ENCODE data around the gene LTBP3.
A peak's percentile ranks its signal among the peaks of the same experiment; 100 is the strongest.

Gene LTBP3

DNA sequence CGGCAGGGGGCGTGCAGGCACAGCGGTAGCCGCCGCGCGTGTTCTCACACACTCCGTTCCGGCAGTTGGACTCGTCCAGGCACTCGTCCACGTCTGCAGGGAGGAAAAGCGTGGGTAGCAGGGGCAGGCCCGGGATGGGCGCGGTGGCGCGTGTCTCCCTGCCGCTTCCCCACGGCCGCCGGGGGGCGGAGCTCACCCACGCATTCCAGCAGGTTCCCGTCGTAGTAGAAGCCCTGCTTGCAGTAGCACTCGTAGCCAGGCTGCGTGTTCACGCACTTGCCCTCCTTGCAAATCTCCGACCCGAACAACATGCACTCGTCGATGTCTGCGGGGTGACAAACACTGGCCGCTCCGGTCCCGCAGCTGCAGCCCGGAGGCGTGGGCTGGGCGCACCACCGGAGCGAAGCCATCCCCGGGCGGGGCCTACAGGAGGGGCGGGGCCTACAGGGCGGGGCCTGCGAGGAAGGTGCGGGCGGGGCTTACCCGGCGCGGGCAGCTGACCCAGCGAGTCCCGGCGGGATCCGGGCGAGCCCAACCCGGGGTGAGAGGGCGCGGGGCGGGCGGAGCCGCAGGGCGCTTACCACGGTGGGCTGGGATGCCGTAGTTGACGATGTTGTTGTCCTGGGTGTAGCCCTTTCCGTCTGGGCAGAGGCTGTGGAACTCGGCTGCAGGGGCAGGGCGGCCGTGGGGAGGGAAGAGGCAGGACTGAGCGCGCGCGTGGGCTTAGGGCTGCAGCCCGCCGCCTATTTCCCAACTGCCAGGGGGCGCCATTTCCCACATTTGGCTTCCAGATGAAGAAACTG lies 17.7 kb downstream of the LTBP3 start (continued):
- TF ChIP-seq GLI2 (tag by site-specific recombination; IDR thresholded peaks at IDR 0.05; ENCODE audit: borderline replicate concordance, low read depth) = no peak
- TF ChIP-seq, protein P1, sequence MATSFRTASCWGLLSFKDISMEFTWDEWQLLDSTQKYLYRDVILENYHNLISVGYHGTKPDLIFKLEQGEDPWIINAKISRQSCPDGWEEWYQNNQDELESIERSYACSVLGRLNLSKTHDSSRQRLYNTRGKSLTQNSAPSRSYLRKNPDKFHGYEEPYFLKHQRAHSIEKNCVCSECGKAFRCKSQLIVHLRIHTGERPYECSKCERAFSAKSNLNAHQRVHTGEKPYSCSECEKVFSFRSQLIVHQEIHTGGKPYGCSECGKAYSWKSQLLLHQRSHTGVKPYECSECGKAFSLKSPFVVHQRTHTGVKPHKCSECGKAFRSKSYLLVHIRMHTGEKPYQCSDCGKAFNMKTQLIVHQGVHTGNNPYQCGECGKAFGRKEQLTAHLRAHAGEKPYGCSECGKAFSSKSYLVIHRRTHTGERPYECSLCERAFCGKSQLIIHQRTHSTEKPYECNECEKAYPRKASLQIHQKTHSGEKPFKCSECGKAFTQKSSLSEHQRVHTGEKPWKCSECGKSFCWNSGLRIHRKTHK (tag by site-specific recombination; IDR thresholded peaks at IDR 0.05) = no peak
- TF ChIP-seq, protein P2, sequence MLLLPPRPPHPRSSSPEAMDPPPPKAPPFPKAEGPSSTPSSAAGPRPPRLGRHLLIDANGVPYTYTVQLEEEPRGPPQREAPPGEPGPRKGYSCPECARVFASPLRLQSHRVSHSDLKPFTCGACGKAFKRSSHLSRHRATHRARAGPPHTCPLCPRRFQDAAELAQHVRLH (tag by site-specific recombination; IDR thresholded peaks at IDR 0.05) = 0 out of 2 replicates have a peak, but pooled peaks have one; percentile 32
- TF ChIP-seq ZNF501 (tag by site-specific recombination; IDR thresholded peaks at IDR 0.05) = peak; percentile 61; the same call in 1 of the 2 replicates
- no peak for TF ChIP-seq ZNF792 (tag by site-specific recombination; IDR thresholded peaks at IDR 0.05)
- no peak for TF ChIP-seq ZNF248 (tag by site-specific recombination; IDR thresholded peaks at IDR 0.05)
- no peak for TF ChIP-seq ZNF549 (tag by site-specific recombination; IDR thresholded peaks at IDR 0.05)
- TF ChIP-seq, protein P3, sequence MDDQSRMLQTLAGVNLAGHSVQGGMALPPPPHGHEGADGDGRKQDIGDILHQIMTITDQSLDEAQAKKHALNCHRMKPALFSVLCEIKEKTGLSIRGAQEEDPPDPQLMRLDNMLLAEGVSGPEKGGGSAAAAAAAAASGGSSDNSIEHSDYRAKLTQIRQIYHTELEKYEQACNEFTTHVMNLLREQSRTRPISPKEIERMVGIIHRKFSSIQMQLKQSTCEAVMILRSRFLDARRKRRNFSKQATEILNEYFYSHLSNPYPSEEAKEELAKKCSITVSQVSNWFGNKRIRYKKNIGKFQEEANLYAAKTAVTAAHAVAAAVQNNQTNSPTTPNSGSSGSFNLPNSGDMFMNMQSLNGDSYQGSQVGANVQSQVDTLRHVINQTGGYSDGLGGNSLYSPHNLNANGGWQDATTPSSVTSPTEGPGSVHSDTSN (CRISPR knock-in tag; IDR thresholded peaks at IDR 0.05) = 0 out of 2 replicates have a peak, but pooled peaks have one; percentile 59
- TF ChIP-seq, protein P4, sequence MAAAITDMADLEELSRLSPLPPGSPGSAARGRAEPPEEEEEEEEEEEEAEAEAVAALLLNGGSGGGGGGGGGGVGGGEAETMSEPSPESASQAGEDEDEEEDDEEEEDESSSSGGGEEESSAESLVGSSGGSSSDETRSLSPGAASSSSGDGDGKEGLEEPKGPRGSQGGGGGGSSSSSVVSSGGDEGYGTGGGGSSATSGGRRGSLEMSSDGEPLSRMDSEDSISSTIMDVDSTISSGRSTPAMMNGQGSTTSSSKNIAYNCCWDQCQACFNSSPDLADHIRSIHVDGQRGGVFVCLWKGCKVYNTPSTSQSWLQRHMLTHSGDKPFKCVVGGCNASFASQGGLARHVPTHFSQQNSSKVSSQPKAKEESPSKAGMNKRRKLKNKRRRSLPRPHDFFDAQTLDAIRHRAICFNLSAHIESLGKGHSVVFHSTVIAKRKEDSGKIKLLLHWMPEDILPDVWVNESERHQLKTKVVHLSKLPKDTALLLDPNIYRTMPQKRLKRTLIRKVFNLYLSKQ (tag by site-specific recombination; IDR thresholded peaks at IDR 0.05; ENCODE audit: borderline replicate concordance) = no peak
- TF ChIP-seq ZNF600 (tag by site-specific recombination; IDR thresholded peaks at IDR 0.05) = peak; percentile 81
- peak; percentile 52; the same call in 1 of the 2 replicates for TF ChIP-seq ZNF76 (tag by site-specific recombination; IDR thresholded peaks at IDR 0.05; ENCODE audit: borderline replicate concordance, low read depth)
- TF ChIP-seq ZFP37 (tag by site-specific recombination; IDR thresholded peaks at IDR 0.05) = peak; percentile 67; the same call in 1 of the 2 replicates
- TF ChIP-seq ZNF274 (IDR thresholded peaks at IDR 0.05; ENCODE audit: low read length) = no peak
- no peak for TF ChIP-seq ZNF274 (tag by site-specific recombination; IDR thresholded peaks at IDR 0.05; ENCODE audit: borderline replicate concordance)
- TF ChIP-seq, protein P5, sequence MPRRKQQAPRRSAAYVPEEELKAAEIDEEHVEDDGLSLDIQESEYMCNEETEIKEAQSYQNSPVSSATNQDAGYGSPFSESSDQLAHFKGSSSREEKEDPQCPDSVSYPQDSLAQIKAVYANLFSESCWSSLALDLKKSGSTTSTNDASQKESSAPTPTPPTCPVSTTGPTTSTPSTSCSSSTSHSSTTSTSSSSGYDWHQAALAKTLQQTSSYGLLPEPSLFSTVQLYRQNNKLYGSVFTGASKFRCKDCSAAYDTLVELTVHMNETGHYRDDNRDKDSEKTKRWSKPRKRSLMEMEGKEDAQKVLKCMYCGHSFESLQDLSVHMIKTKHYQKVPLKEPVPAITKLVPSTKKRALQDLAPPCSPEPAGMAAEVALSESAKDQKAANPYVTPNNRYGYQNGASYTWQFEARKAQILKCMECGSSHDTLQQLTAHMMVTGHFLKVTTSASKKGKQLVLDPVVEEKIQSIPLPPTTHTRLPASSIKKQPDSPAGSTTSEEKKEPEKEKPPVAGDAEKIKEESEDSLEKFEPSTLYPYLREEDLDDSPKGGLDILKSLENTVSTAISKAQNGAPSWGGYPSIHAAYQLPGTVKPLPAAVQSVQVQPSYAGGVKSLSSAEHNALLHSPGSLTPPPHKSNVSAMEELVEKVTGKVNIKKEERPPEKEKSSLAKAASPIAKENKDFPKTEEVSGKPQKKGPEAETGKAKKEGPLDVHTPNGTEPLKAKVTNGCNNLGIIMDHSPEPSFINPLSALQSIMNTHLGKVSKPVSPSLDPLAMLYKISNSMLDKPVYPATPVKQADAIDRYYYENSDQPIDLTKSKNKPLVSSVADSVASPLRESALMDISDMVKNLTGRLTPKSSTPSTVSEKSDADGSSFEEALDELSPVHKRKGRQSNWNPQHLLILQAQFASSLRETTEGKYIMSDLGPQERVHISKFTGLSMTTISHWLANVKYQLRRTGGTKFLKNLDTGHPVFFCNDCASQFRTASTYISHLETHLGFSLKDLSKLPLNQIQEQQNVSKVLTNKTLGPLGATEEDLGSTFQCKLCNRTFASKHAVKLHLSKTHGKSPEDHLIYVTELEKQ (tag by site-specific recombination; IDR thresholded peaks at IDR 0.05; ENCODE audit: borderline replicate concordance) = no peak
- TF ChIP-seq, protein P6, sequence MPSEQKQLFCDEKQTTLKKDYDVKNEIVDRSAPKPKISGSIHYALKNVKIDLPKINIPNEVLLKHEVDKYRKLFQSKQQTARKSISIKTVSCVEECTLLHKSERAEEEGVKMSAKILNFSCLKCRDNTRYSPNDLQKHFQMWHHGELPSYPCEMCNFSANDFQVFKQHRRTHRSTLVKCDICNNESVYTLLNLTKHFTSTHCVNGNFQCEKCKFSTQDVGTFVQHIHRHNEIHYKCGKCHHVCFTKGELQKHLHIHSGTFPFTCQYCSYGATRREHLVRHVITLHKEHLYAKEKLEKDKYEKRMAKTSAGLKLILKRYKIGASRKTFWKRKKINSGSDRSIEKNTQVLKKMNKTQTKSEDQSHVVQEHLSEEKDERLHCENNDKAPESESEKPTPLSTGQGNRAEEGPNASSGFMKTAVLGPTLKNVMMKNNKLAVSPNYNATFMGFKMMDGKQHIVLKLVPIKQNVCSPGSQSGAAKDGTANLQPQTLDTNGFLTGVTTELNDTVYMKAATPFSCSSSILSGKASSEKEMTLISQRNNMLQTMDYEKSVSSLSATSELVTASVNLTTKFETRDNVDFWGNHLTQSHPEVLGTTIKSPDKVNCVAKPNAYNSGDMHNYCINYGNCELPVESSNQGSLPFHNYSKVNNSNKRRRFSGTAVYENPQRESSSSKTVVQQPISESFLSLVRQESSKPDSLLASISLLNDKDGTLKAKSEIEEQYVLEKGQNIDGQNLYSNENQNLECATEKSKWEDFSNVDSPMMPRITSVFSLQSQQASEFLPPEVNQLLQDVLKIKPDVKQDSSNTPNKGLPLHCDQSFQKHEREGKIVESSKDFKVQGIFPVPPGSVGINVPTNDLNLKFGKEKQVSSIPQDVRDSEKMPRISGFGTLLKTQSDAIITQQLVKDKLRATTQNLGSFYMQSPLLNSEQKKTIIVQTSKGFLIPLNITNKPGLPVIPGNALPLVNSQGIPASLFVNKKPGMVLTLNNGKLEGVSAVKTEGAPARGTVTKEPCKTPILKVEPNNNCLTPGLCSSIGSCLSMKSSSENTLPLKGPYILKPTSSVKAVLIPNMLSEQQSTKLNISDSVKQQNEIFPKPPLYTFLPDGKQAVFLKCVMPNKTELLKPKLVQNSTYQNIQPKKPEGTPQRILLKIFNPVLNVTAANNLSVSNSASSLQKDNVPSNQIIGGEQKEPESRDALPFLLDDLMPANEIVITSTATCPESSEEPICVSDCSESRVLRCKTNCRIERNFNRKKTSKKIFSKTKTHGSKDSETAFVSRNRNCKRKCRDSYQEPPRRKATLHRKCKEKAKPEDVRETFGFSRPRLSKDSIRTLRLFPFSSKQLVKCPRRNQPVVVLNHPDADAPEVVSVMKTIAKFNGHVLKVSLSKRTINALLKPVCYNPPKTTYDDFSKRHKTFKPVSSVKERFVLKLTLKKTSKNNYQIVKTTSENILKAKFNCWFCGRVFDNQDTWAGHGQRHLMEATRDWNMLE (tag by site-specific recombination; conservative IDR thresholded peaks at IDR 0.05; ENCODE audit: low read depth) = no peak
- TF ChIP-seq, protein P7, sequence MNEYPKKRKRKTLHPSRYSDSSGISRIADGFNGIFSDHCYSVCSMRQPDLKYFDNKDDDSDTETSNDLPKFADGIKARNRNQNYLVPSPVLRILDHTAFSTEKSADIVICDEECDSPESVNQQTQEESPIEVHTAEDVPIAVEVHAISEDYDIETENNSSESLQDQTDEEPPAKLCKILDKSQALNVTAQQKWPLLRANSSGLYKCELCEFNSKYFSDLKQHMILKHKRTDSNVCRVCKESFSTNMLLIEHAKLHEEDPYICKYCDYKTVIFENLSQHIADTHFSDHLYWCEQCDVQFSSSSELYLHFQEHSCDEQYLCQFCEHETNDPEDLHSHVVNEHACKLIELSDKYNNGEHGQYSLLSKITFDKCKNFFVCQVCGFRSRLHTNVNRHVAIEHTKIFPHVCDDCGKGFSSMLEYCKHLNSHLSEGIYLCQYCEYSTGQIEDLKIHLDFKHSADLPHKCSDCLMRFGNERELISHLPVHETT (tag by site-specific recombination; IDR thresholded peaks at IDR 0.05) = peak; percentile 55; the same call in 1 of the 2 replicates
- TF ChIP-seq KLF1 (tag by site-specific recombination; IDR thresholded peaks at IDR 0.05) = peak; percentile 96
- TF ChIP-seq, protein P8, sequence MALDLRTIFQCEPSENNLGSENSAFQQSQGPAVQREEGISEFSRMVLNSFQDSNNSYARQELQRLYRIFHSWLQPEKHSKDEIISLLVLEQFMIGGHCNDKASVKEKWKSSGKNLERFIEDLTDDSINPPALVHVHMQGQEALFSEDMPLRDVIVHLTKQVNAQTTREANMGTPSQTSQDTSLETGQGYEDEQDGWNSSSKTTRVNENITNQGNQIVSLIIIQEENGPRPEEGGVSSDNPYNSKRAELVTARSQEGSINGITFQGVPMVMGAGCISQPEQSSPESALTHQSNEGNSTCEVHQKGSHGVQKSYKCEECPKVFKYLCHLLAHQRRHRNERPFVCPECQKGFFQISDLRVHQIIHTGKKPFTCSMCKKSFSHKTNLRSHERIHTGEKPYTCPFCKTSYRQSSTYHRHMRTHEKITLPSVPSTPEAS (tag by site-specific recombination; IDR thresholded peaks at IDR 0.05) = no peak
- TF ChIP-seq ZNF311 (tag by site-specific recombination; IDR thresholded peaks at IDR 0.05; ENCODE audit: borderline replicate concordance) = no peak

All from HEK293 (cell line).